ENCODE measurements around the gene NFS1. TPM values are rescaled to one million over a fixed set of nuclear protein-coding genes. Genes with fewer than 3 reads are reported as not detected.

The NFS1 gene
- total RNA-seq, 1 experiment from 2014 or later, result 69.8 TPM

GRCh38 chr20:35702051-35702823, 3.1 kb upstream of the NFS1 start:
- Mint-ChIP-seq H3K36me3 (ENCODE audit: insufficient read depth, unreplicated experiment) (peaks cover 97% of the 10 kb centered on the region), H3K27ac (ENCODE audit: unreplicated experiment) (peak overlapping the region; percentile 47), H3K4me1 (ENCODE audit: low read depth, unreplicated experiment) (peaks cover 35% of the 10 kb centered on the region), H3K4me3 (ENCODE audit: unreplicated experiment) (no peak overlapping the region), H3K9me3 (ENCODE audit: unreplicated experiment) (no peaks in the 10 kb centered on the region), H3K27me3 (ENCODE audit: insufficient read depth, unreplicated experiment) (no peaks in the 10 kb centered on the region)
- no peak for TF ChIP-seq CTCF (IDR thresholded peaks at IDR 0.05; ENCODE audit: insufficient read depth in 1 of 2, low read depth in 1 of 2, low read length in 1 of 2, severe bottlenecking in 1 of 2, unreplicated experiment in 1 of 2)
- Histone ChIP-seq H3K4me3 (ENCODE audit: low read depth, low read length) (no peak overlapping the region), H3K9me3 (no peaks in the 10 kb centered on the region), H3K36me3 (ENCODE audit: control insufficient read depth, insufficient read depth, low read length) (peaks cover 8% of the 10 kb centered on the region), H3K4me1 (peaks cover 22% of the 10 kb centered on the region), H3K27me3 (replicated peaks; ENCODE audit: control insufficient read depth, insufficient read depth, low read length) (no peaks in the 10 kb centered on the region)
- POLR2A ChIA-PET, result interaction anchor here (1.0 to 1.5 kb wide), 4 partner anchors 9 to 416 kb away, joined by 3 to 6 read pairs (median 3); partner anchors contain the start of gene RBM39
- no peak for DNase-seq
- no TSS peak for BruUV-seq (replicated peaks)
- intact Hi-C loops (cut with micrococcal nuclease; ENCODE audit: unreplicated experiment), result no loop called here
- CTCF ChIA-PET, result interaction anchor here (0.5 to 1.7 kb wide), 5 partner anchors 9 to 252 kb away, joined by 3 to 8 read pairs (median 3); partner anchors contain the start of gene SCAND1

DNA sequence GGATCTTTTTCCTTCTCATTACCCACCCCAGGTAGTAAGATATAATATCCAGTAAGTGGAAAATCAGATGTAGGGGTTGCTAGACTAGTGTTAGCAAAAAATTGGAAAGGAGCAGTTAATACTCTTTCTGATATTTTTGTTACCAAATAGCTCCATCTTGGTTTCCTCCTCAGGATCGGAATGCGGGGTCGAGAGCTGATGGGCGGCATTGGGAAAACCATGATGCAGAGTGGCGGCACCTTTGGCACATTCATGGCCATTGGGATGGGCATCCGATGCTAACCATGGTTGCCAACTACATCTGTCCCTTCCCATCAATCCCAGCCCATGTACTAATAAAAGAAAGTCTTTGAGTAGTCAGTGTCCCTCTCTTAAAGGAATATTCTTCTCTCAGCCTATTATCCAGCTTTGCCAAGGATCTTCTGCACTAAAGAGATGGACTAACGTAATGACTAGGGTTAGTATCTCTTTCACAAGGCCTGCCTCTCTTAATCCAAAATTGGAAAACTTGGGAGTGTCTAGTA, 1.5 kb upstream of the NFS1 start:
- Histone ChIP-seq H3K4me1 (peaks cover 22% of the 10 kb centered on the region), H3K4me3 (ENCODE audit: low read depth, low read length) (peak overlapping the region; percentile 93), H3K36me3 (ENCODE audit: control insufficient read depth, insufficient read depth, low read length) (peaks cover 7% of the 10 kb centered on the region; the same call in 1 of the 2 replicates), H3K9me3 (no peaks in the 10 kb centered on the region), H3K27me3 (replicated peaks; ENCODE audit: control insufficient read depth, insufficient read depth, low read length) (no peaks in the 10 kb centered on the region)
- H3K27me3 Mint-ChIP-seq (ENCODE audit: insufficient read depth, unreplicated experiment), result no peaks in the 10 kb centered on the region
- intact Hi-C loops (cut with micrococcal nuclease; ENCODE audit: unreplicated experiment), result no loop called here
- no TSS peak for BruUV-seq (replicated peaks)
- peak in 1 of 2 experiments; percentile 46 for DNase-seq
- no peaks in the 10 kb centered on the region for H3K9me3 Mint-ChIP-seq (ENCODE audit: unreplicated experiment)
- H3K27ac Mint-ChIP-seq (ENCODE audit: unreplicated experiment), result peak overlapping the region; percentile 85
- ChIA-PET POLR2A (interaction anchor here (0.6 to 2.6 kb wide), 5 partner anchors 10 to 81 kb away, joined by 3 to 46 read pairs (median 13); partner anchors contain the start of genes CPNE1, RBM12 and RBM39), CTCF (interaction anchor here (0.8 to 2.0 kb wide), 5 partner anchors 82 to 254 kb away, joined by 3 to 8 read pairs (median 3); partner anchors contain the start of gene SCAND1)
- TF ChIP-seq CTCF (IDR thresholded peaks at IDR 0.05; ENCODE audit: insufficient read depth in 1 of 2, low read depth in 1 of 2, low read length in 1 of 2, severe bottlenecking in 1 of 2, unreplicated experiment in 1 of 2), result no peak
- H3K4me3 Mint-ChIP-seq (ENCODE audit: unreplicated experiment), result peak overlapping the region; percentile 91
- H3K4me1 Mint-ChIP-seq (ENCODE audit: low read depth, unreplicated experiment), result peaks cover 35% of the 10 kb centered on the region
- H3K36me3 Mint-ChIP-seq (ENCODE audit: insufficient read depth, unreplicated experiment), result peaks cover 81% of the 10 kb centered on the region

GRCh38 chr20:35699957-35700624, 939 bp upstream of the NFS1 start:
- CTCF ChIA-PET, result interaction anchor here (0.8 to 2.0 kb wide), 8 partner anchors 40 to 254 kb away, joined by 3 to 8 read pairs (median 5); partner anchors contain the start of genes ERGIC3 and SCAND1
- peaks cover 80% of the 10 kb centered on the region for H3K36me3 Mint-ChIP-seq (ENCODE audit: insufficient read depth, unreplicated experiment)

More at GRCh38 chr20:35699957-35700624, 939 bp upstream of the NFS1 start:
- intact Hi-C loops (cut with micrococcal nuclease; ENCODE audit: unreplicated experiment), result loop anchor here (1.0 to 5.0 kb wide), 6 partner anchors 35 to 238 kb away; partner anchors contain the start of genes CPNE1 and RBM12
- H3K9me3 ChIP-seq, result no peaks in the 10 kb centered on the region
- no TSS peak for BruUV-seq (replicated peaks)
- Mint-ChIP-seq H3K27ac (ENCODE audit: unreplicated experiment) (peak overlapping the region; percentile 85), H3K4me3 (ENCODE audit: unreplicated experiment) (peak overlapping the region; percentile 91), H3K27me3 (ENCODE audit: insufficient read depth, unreplicated experiment) (no peaks in the 10 kb centered on the region), H3K9me3 (ENCODE audit: unreplicated experiment) (no peaks in the 10 kb centered on the region), H3K4me1 (ENCODE audit: low read depth, unreplicated experiment) (peaks cover 35% of the 10 kb centered on the region)
- H3K36me3 ChIP-seq (ENCODE audit: control insufficient read depth, insufficient read depth, low read length), result peaks cover 6% of the 10 kb centered on the region; the same call in 1 of the 2 replicates
- H3K4me1 ChIP-seq, result peaks cover 22% of the 10 kb centered on the region
- H3K27me3 ChIP-seq (replicated peaks; ENCODE audit: control insufficient read depth, insufficient read depth, low read length), result no peaks in the 10 kb centered on the region
- TF ChIP-seq CTCF (IDR thresholded peaks at IDR 0.05; ENCODE audit: insufficient read depth in 1 of 2, low read depth in 1 of 2, low read length in 1 of 2, severe bottlenecking in 1 of 2, unreplicated experiment in 1 of 2), result no peak
- POLR2A ChIA-PET, result interaction anchor here (0.5 to 2.6 kb wide), 7 partner anchors 31 to 158 kb away, joined by 3 to 46 read pairs (median 8); partner anchors contain the start of genes CPNE1, ERGIC3, RBM12 and RBM39
- no peak for DNase-seq
- peak overlapping the region; percentile 93 for H3K4me3 ChIP-seq (ENCODE audit: low read depth, low read length)
